RPMI7951 (cell line): Measurements from ENCODE around the gene KLK12. TPM values are rescaled to one million over a fixed set of nuclear protein-coding genes. Genes with fewer than 3 reads are reported as not detected.

Experiments
- DNase-seq: peaks from one replicate; pipeline ENCODE4 v3.0.0-alpha.2; 2012; ENCODE audit warnings: low read depth
- total RNA-seq: library from RNA; depleted of rRNA; stranded (reverse); fragments of >200 nt; shearing (Covaris generic); gene quantifications from 2 replicates; pipeline ENCODE4 v1.2.3, GENCODE V29; 2014; rRNA removed

KLK12 gene
- total RNA-seq, 1 experiment from 2014 or later, result not detected

DNA sequence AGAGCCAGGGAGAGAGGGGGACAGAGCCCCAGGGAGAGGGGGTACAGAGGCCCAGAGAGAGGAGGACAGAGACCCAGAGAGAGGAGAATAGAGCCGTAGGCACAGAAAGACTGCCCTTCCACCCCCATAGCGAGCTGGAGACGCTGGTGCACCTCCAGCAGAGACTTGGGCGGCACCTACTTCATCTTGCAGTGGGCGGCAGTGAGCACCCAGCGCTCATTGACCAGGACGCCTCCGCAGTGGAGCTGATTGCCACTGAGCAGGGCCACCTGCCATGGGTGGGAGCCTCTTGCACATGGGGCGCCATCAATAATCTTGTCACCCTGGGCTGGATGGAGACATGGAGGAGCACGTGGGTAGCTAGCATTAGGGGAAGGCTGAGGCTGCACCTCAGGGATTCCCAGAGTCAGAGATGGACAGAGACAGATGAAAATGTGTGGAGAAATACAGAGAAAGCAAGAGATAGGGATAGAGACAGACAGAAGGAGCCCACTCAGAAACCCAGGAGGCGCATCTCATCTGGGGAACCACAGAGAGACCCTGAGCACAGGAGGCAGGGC, 53.1 kb downstream of the KLK12 start:
- DNase-seq, result no peak

DNA sequence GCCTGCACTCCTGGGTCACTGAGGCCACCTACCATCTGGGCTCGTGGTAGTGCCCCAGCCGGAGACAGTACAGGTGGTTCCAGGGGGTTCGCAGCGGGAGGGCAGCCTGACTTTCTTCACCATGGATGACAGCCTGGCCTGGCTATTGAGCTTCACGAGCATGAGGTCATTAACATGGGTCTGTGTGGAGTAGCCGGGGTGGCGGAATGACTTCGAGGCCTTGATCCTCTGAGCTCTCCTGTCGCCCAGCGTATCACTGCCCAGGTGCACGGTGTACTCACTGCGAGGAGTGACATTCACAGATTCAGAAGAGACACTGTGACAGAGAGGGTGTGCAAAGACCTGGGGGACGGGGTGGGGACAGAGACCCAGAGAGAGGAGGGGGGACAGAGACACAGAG, 54.6 kb downstream of the KLK12 start:
- no peak for DNase-seq

DNA sequence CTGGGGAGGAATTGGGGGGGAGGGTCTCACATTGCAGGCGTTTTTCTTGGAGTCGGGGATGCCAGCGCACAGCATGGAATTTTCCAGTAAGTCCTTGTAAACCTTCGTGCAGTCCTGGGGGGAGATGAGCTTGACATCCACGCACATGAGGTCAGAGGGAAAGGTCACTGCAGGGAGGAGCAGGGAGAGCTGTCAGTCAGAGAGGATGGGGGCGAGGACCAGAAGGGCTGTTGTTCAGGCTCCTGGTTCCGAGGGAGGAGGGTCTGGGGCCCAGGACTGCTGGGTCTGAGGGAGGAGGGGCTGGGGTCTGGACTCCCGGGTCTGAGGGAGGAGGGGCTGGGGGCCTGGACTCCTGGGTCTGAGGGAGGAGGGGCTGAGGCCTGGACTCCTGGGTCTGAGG, 55.0 kb downstream of the KLK12 start:
- no peak for DNase-seq

Other genes with a start within 250 kb of the KLK12 start
- gene ACP4, start 244.6 kb downstream of the KLK12 start, total RNA-seq, result not detected in 2 replicates
- gene KLK1, start 211.2 kb downstream of the KLK12 start, total RNA-seq, result not detected in 2 replicates
- not detected in 2 replicates for gene KLK15, start 201.4 kb downstream of the KLK12 start, total RNA-seq
- gene KLK3, start 180.1 kb downstream of the KLK12 start, total RNA-seq, result not detected in 2 replicates
- not detected in 2 replicates for gene KLK2, start 161.6 kb downstream of the KLK12 start, total RNA-seq
- not detected in 2 replicates for gene KLK4, start 123.6 kb downstream of the KLK12 start, total RNA-seq
- gene KLK5, start 82.0 kb downstream of the KLK12 start, total RNA-seq, result not detected in 2 replicates
- gene KLK6, start 65.4 kb downstream of the KLK12 start, total RNA-seq, result not detected in 2 replicates
- gene KLK7, start 51.1 kb downstream of the KLK12 start, total RNA-seq, result not detected in 2 replicates
- gene KLK8, start 33.4 kb downstream of the KLK12 start, total RNA-seq, result not detected in 2 replicates
- gene KLK10, start 15.3 kb downstream of the KLK12 start, total RNA-seq, result not detected in 2 replicates
- not detected in 2 replicates for gene KLK11, start 8.4 kb downstream of the KLK12 start, total RNA-seq
- not detected in 2 replicates for gene KLK13, start 30.1 kb upstream of the KLK12 start, total RNA-seq
- not detected in 2 replicates for gene KLK14, start 47.9 kb upstream of the KLK12 start, total RNA-seq
- 3.6 and 6.8 TPM in 2 replicates for gene CTU1, start 73.4 kb upstream of the KLK12 start, total RNA-seq
- gene SIGLEC9, start 89.9 kb upstream of the KLK12 start, total RNA-seq, result 0.10 TPM in 1 of 2 replicates, not detected in the other
- gene SIGLEC7, start 107.3 kb upstream of the KLK12 start, total RNA-seq, result not detected in 2 replicates
- 2.1 and 2.4 TPM in 2 replicates for gene CD33, start 190.1 kb upstream of the KLK12 start, total RNA-seq
- not detected in 2 replicates for gene SIGLECL1, start 216.1 kb upstream of the KLK12 start, total RNA-seq